Adrenal gland (tissue), 12 donors: ENCODE measurements around the gene GH1. TPM values are rescaled to one million over a fixed set of nuclear protein-coding genes. Genes with fewer than 3 reads are reported as not detected.
"Not testable (repeated sequence)": the region's sequence is repeated elsewhere in the genome, so short reads cannot be mapped to it uniquely, and the experiment has no call there.

Experiments
- DNase-seq, 7 donors: peaks; one replicate each; pipeline ENCODE4 v3.0.0-alpha.2; 2019 to 2020
- H3K27ac ChIP-seq, 5 donors: fragments of 200-600 bp; sonication (generic) in 4 of 5; 1 replicate in 3 of 5; 2 replicates in 2 of 5; pipeline versions ENCODE4 v1.5.1 to v1.8.0; 2016 to 2020; ENCODE audit warnings: mild to moderate bottlenecking in 1 of 5
- H3K27me3 ChIP-seq: fragments of 200-600 bp; 2 replicates; pipeline ENCODE4 v1.8.0; 2021
- H3K36me3 ChIP-seq, 2 donors: fragments of 200-600 bp; replicated peaks in 1 of 2; 1 replicate in 1 of 2; 2 replicates in 1 of 2; pipeline versions ENCODE4 v1.5.1 to v1.8.0; 2018 to 2022
- H3K4me1 ChIP-seq, 2 donors: fragments of 200-600 bp; replicated peaks in 1 of 2; 1 replicate in 1 of 2; 2 replicates in 1 of 2; pipeline versions ENCODE4 v1.5.1 to v1.8.0; 2018 to 2021
- H3K4me3 ChIP-seq, 4 donors: fragments of 200-600 bp; sonication (generic) in 3 of 4; one replicate each; pipeline ENCODE4 v1.5.1; 2016 to 2018
- H3K9me3 ChIP-seq, 3 donors: fragments of 200-600 bp; sonication (generic) in 1 of 3; replicated peaks in 1 of 3; 1 replicate in 2 of 3; 2 replicates in 1 of 3; pipeline versions ENCODE4 v1.5.1 to v1.8.0; 2016 to 2021
- CTCF ChIP-seq, 6 experiments: fragments of 450-650 bp in 4 of 6; fragments of 200-600 bp in 2 of 6; sonication (generic) in 1 of 6; IDR thresholded peaks; 1 replicate in 5 of 6; 2 replicates in 1 of 6; pipeline versions ENCODE4 v1.5.1 to v1.8.0; 2016 to 2021; ENCODE audit warnings: antibody characterized with exemption in 6 of 6, mild to moderate bottlenecking in 2 of 6, moderate library complexity in 1 of 6
- POLR2A ChIP-seq, 2 donors: fragments of 450-650 bp; IDR thresholded peaks; one replicate each; pipeline ENCODE4 v1.6.1; 2017; ENCODE audit warnings: antibody characterized with exemption in 2 of 2, mild to moderate bottlenecking in 2 of 2, moderate library complexity in 1 of 2
- WGBS, 4 donors: extraction: QIAGEN DNeasy Blood & Tissue Kit in 2 of 4; methylation state at CpG; one replicate each; pipeline versions ENCODE4 v1.1.5 to v1.1.7; 2013 to 2017; 5-methylcytosine and 5-hydroxymethylcytosine counted together
- intact Hi-C, 2 donors: fragments of 100-400 bp; cut with DNase I; formaldehyde crosslinking; loops; one replicate each; pipeline versions ENCODE4 v1.14.1 to v1.15.0; 2022 to 2023
- polyA plus RNA-seq, 3 donors: library from polyadenylated mRNA; stranded (reverse); fragments of 200-250 nt in 2 of 3; fragments of 350-450 nt in 1 of 3; fragmentation: Illumina TruSeq in 1 of 3; extraction: RNeasy Lipid Tissue Mini Kit (QIAGEN cat#74804) in 1 of 3; gene quantifications; one replicate each; pipeline ENCODE4 v1.2.3, GENCODE V29; 2013 to 2014
- total RNA-seq, 9 donors: library from RNA; depleted of rRNA in 4 of 9; stranded (reverse); fragments of >200 nt in 4 of 9; fragments of 120-200 nt in 1 of 9; fragmentation: NEBNext Ultra II Directional in 1 of 9; extraction: Animal tissue kit (Norgen Biotek cat#: 25700) in 1 of 9; gene quantifications; one replicate each; pipeline versions ENCODE4 v1.1.0 to v1.2.4, GENCODE V29; 2013 to 2023
- donor health status: healthy with polysubstance abuse.
- donor health status: Bipolar disorder and iron deficiency.
- donor health status: DM: yes; HTN: yes; CAD: no.
- donor health status: DM: no; HTN: no; CAD: no.
- donor health status: DM: no; HTN: no; CAD: no.
- donor health status: DM: yes; HTN: yes; CAD: no.

The GH1 gene
- total and polyA plus RNA-seq, 12 donors = not detected

GRCh38 chr17:63889026-63889848 is 29.4 kb downstream of the GH1 start:
- H3K36me3 ChIP-seq, H3K27ac ChIP-seq, H3K4me1 ChIP-seq, H3K9me3 ChIP-seq, H3K27me3 ChIP-seq, intact Hi-C loops, H3K4me3 ChIP-seq: not testable (repeated sequence)
- WGBS, 4 donors = 23 to 34% (median 29%) methylated on average over 13 of the region's 13 CpGs
- peak in 5 of 7 donors; percentile 24 to 47 (median 41) for DNase-seq
- TF ChIP-seq CTCF (IDR thresholded peaks at IDR 0.05) = peak; percentile 20 to 42 (median 34)

GRCh38 chr17:63885119-63885518 is 33.5 kb downstream of the GH1 start:
- DNase-seq = peak in 1 of 7 donors; percentile 35
- H3K36me3 ChIP-seq, H3K27ac ChIP-seq, H3K27me3 ChIP-seq, H3K9me3 ChIP-seq, intact Hi-C loops, H3K4me1 ChIP-seq, H3K4me3 ChIP-seq: not testable (repeated sequence)
- WGBS, 4 donors = 90 to 91% (median 91%) methylated on average over 8 to 11 of the region's 11 CpGs

- H3K36me3 ChIP-seq, intact Hi-C loops, H3K4me3 ChIP-seq, H3K9me3 ChIP-seq, DNase-seq, H3K4me1 ChIP-seq, H3K27me3 ChIP-seq, H3K27ac ChIP-seq: not testable (repeated sequence)
- 63 to 79% (median 74%) methylated on average over 9 of the region's 9 CpGs for WGBS, 4 donors
Measured at GRCh38 chr17:63882626-63883126, 36.0 kb downstream of the GH1 start.

- H3K36me3 ChIP-seq = no peaks in the 10 kb centered on the region
- peak; percentile 43 to 74 (median 54) for DNase-seq
- H3K27ac ChIP-seq = no peak within 1 kb of the TSS
- H3K4me1 ChIP-seq = no peaks in the 10 kb centered on the region
- TF ChIP-seq CTCF (IDR thresholded peaks at IDR 0.05) (peak; percentile 34 to 57 (median 44)), POLR2A (IDR thresholded peaks at IDR 0.05) (no peak)
- 34 to 53% (median 41%) methylated on average over 10 to 15 of the region's 15 CpGs for WGBS, 4 donors
- H3K4me3 ChIP-seq = no peak within 1 kb of the TSS
- intact Hi-C loops = no loop called here
- no peaks in the 10 kb centered on the region for H3K27me3 ChIP-seq
- no peaks in the 10 kb centered on the region for H3K9me3 ChIP-seq
Measured at GRCh38 chr17:63881935-63882601, 36.6 kb downstream of the GH1 start, which contains the start of gene GH2. TSS of gene GH2 (minus strand) at chr17:63881944. CDS start at chr17:63881801, 143 bp downstream.

GRCh38 chr17:63881337-63881736 is 37.3 kb downstream of the GH1 start:
- intact Hi-C loops, DNase-seq, H3K36me3 ChIP-seq, H3K27ac ChIP-seq, H3K27me3 ChIP-seq, H3K9me3 ChIP-seq, H3K4me1 ChIP-seq, H3K4me3 ChIP-seq: not testable (repeated sequence)
- WGBS, 4 donors = 72 to 79% (median 76%) methylated on average over 11 of the region's 11 CpGs
